GM19455 (cell line): ENCODE measurements around the gene HSPA6.
"Not testable (repeated sequence)": the region's sequence is repeated elsewhere in the genome, so short reads cannot be mapped to it uniquely, and the experiment has no call there.

ENCODE experiments used
- ATAC-seq: cut with Tn5 transposase; IDR thresholded peaks from one replicate; pipeline ENCODE4 v1.9.1; 2021; ENCODE audit not compliant: unreplicated experiment

HSPA6 gene

GRCh38 chr1:161557506-161558450 lies 33.4 kb downstream of the HSPA6 start:
- ATAC-seq: not testable (repeated sequence)

GRCh38 chr1:161560960-161561715 lies 36.8 kb downstream of the HSPA6 start:
- ATAC-seq: not testable (repeated sequence)

- ATAC-seq: not testable (repeated sequence)
These were observed 38.1 kb downstream of the HSPA6 start for GRCh38 chr1:161562441-161562840.

GRCh38 chr1:161563522-161563921 lies 39.2 kb downstream of the HSPA6 start:
- not testable (repeated sequence) for ATAC-seq

- not testable (repeated sequence) for ATAC-seq
These were observed 42.2 kb downstream of the HSPA6 start for GRCh38 chr1:161566602-161566960.

GRCh38 chr1:161571703-161572102 lies 47.4 kb downstream of the HSPA6 start:
- ATAC-seq: not testable (repeated sequence)
